Retina (tissue), 1 donor: ENCODE data around the gene C3orf85.
A peak's percentile ranks its signal among the peaks of the same experiment; 100 is the strongest.
"Not testable (repeated sequence)": the region's sequence is repeated elsewhere in the genome, so short reads cannot be mapped to it uniquely, and the experiment has no call there.

Experiments used
- DNase-seq: peaks from one replicate; pipeline ENCODE4 v3.0.0-alpha.2; 2016

The C3orf85 gene, protein sequence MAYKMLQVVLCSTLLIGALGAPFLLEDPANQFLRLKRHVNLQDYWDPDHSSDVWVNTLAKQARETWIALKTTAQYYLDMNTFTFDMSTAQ

GRCh38 chr3:109136523-109136922 lies at the start of gene C3orf85:
Gene C3orf85 (plus strand): TSS chr3:109136719. CDS start chr3:109136848, 129 bp downstream.
- no peak for DNase-seq

GRCh38 chr3:109089265-109089664 lies 47.3 kb upstream of the C3orf85 start:
- no peak for DNase-seq

DNA sequence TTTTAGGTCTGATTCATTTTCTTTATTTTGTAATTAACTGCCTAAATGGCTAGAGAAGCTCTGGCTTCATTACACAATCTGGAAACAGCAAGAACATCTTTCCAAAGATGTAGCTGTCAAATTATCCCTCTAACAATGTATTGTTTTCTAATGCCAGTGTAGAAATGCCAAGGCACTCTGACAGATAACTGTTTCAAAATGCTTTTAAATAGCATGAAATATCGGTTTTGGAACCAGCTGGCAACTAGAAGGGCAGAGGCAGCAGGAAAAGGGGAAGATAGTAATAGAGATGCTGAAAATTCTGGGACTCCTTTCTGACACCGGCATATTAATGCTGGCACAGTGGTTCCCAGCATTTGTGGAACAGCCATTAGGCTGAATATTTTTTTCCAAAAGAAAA lies 44.7 kb upstream of the C3orf85 start:
- DNase-seq: no peak

DNA sequence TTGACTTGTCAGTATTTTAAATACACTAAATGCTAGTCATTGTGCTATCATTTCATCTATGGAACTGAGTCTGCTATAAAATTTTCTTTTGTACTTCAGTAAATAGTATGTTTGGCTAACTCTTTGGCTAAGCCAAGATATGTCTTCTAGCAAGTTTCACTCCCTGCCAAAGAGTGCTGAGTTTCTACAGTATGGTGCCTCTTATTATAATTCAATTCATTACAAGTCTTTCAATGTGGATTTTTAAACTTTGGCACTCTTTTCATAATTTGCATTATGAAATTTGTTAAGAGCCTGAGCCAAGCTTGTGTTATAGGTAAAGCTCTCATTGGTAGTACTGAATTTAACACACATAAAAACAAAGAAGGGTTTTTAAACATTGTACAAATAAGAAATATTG lies 43.0 kb upstream of the C3orf85 start:
- no peak for DNase-seq

GRCh38 chr3:109095166-109095565 lies 41.4 kb upstream of the C3orf85 start:
- DNase-seq: no peak

DNA sequence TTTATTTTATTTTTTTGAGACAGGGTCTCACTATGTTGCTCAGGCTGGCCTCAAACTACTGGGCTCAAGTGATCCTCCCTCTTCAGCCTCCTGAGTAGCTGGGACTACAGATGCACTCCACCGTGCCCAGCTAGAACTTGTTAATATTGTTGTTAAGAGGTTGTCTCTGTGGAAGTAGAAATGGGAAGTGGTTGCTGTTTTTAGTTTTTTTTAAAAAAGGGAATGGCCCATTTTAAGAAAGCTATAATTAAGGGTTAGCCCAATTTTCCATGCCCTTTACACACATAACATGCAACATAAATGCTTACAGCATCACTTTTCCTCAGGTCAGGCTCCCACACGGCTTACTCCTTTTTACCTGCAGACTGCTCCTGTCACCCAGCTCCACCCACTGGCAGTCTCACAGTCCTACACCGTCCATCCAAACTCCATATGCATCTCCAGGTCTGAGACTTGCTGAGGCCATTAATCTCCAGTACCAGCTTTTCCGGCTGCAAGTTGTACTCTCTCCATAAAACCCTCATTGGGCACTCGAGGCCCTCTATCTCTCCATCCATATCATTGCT lies 38.4 kb upstream of the C3orf85 start:
- DNase-seq: no peak

DNA sequence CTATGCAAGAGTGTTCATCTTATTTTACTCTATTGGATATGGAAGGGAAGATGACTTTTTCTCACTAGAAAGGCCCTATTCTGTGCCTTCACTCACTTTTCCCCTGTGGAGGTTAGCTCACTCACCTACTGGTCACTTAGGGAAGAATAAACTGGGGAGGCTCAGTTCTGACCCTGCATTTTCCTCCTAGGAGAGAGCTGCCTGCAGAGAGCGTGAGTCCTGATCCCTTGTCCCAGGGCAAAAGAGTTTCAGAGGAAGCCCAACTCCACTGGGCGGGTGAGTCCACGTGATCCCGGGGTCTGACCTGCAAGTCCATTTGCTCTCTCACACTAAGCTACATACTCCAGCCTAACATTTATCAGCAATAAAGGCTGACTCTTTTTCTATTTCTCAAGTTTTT lies 26.9 kb upstream of the C3orf85 start:
- no peak for DNase-seq

GRCh38 chr3:109112946-109113760 lies 23.4 kb upstream of the C3orf85 start:
- DNase-seq: no peak

- DNase-seq: no peak
Measured at GRCh38 chr3:109114746-109115145, 21.8 kb upstream of the C3orf85 start.

DNA sequence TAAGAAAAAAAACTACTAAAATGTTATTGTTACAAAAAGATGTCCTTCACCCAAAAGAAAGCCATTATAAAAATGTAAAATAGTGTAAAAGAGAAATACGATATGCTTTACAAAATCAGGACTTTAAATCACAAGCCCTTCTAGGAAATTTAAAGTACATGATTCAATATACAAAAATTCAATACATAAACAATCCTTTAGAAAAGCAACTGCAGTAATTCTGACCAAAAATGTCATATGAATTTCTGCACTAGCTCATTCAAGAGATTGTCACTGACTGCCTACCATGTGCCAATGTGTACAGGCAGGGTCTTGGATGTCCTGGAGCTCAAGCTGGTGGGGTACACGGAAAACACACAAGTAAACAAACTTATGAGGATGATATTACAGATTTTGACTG lies 21.1 kb upstream of the C3orf85 start:
- no peak for DNase-seq

- DNase-seq: no peak
Measured at GRCh38 chr3:109116031-109116430, 20.5 kb upstream of the C3orf85 start.

GRCh38 chr3:109117939-109118338 lies 18.6 kb upstream of the C3orf85 start, which contains the start of gene MORC1:
Gene MORC1 (minus strand): TSS chr3:109118134. CDS start chr3:109118059, 75 bp downstream.
- no peak for DNase-seq

- no peak for DNase-seq
Measured at GRCh38 chr3:109118584-109118983, 17.9 kb upstream of the C3orf85 start.

GRCh38 chr3:109122690-109123089 lies 13.8 kb upstream of the C3orf85 start:
- no peak for DNase-seq

DNA sequence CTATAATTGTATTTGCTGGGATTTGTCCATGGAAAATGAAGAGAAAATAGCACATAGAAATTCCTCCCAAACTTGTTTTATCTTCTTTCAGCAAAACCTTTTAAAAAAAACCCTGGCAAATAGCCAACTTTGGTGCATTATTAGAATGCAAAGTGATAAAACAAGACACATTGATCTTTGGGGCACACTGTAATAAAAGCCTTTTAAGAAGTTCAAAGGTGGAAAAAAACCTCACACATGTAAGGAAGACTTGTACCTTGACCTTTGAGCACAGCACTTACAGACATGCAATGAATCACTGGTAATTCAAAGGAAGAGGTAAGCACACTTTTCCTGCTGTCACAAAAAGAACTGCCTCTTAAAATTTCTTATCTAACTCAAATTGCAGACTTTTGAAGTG lies 10.6 kb upstream of the C3orf85 start:
- no peak for DNase-seq

DNA sequence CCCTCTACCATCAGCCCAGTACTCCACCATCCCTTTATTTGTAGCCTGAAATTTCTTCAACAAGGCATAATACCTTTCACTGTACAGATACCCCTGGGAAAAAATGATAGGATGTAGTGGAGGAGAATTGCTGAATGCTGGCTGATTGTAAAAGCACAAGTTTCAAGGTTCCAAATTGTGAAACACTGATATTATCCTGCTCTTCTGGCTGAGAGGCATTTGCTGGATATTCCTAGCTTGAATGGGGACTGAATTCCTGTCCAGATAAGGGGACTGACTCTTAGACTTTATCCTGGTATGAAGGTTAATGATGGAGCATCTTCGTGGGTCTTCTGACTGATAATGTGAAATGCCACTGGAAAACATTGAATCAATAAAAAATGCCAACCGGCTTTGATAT lies 9.0 kb upstream of the C3orf85 start:
- no peak for DNase-seq

DNA sequence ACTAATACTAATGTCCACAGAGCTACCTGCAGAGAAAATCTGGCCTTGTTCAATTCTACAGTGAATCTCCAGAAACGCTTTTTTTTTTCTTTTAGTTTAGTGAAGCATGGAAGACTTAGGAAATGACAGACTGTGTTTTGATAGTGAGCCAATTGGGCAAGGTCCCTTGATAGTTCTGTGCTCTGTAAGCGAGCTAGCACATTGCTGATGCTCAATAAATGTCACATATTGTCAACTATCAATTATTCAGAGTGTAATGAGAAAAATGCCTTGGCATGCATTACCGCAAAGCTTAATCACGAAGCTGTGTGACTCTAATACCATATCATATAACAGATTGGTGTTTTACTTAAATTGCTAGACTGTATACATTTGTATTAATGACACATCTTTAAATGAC lies 5.2 kb upstream of the C3orf85 start:
- peak; percentile 16 for DNase-seq

GRCh38 chr3:109132801-109133473 lies 3.6 kb upstream of the C3orf85 start:
- DNase-seq: no peak

- DNase-seq: not testable (repeated sequence)
Measured at GRCh38 chr3:109133474-109133816, 3.1 kb upstream of the C3orf85 start.

DNA sequence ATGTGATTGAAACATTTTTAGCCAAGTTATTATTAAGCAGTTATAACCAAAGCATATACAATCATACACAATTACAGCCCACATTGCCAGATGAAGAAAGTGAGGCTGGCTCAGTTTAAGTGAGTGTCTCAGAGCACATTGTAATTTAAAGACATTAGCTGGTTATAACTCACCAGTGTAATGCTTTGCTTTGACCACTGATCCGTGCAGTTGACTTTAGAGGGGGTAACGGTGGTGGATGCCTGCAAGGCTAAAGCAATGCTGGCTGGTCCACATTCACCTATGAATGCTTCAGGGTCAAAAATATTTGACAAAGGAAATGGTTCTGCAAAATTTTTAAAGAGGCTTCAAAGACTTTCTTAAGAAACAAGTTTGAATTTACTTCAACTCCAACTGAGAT lies 1.2 kb downstream of the C3orf85 start:
- no peak for DNase-seq

- DNase-seq: no peak
Measured at GRCh38 chr3:109140318-109140717, 3.8 kb downstream of the C3orf85 start.

GRCh38 chr3:109143646-109144045 lies 7.1 kb downstream of the C3orf85 start:
- DNase-seq: no peak

- DNase-seq: no peak
Measured at GRCh38 chr3:109149078-109149477, 12.6 kb downstream of the C3orf85 start.

DNA sequence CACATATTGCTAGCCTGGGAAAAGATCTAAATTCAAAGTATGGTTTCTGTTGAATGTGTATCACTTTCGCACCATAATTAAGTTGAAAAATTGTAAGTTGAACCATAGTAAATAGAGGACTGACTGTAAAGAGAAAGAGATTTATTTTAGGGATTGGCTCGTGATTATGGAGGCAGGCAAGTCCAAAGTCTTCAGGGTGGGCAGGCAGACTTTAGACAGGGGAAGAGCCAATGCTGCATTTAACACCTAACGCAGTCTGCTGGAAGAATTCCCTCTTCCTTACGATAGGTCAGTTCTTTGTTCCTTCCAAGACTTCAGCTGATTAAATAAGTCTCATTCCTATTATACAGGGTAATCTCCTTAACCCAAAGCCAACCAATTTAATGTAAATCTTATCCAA lies 15.8 kb downstream of the C3orf85 start:
- no peak for DNase-seq
